NCI-H146 (cell line): ENCODE results near the gene ASNS.

Experiments
- DNase-seq: peaks from one replicate; lab custom pipeline; 2025; lab: John Stamatoyannopoulos, UW

Gene ASNS

GRCh38 chr7:97842772-97843345 is 29.3 kb downstream of the ASNS start:
- DNase-seq = no peak

GRCh38 chr7:97842006-97842405 is 30.2 kb downstream of the ASNS start:
- no peak for DNase-seq

- peak; percentile 54 for DNase-seq
Measured at GRCh38 chr7:97835296-97836138, 36.7 kb downstream of the ASNS start.

- DNase-seq = peak; percentile 1
Measured at GRCh38 chr7:97819161-97819560, 53.0 kb downstream of the ASNS start.

- DNase-seq = no peak
Measured at GRCh38 chr7:97818066-97818663, 54.0 kb downstream of the ASNS start.
